CD4-positive, CD25-positive, alpha-beta regulatory T cell (primary cell): Measurements from ENCODE around the gene SLC35B2. TPM values are rescaled to one million over a fixed set of nuclear protein-coding genes. Genes with fewer than 3 reads are reported as not detected.

Source experiments
- ATAC-seq, 2 donors: fragments of 150-1000 bp; cut with Tn5 transposase; one replicate each; pipeline ENCODE4 v1.10.0; 2021; ENCODE audit warnings: low read depth in 2 of 2, moderate number of reproducible peaks in 2 of 2, moderate library complexity in 1 of 2
- DNase-seq, 3 donors: peaks; one replicate each; pipeline versions ENCODE4 v3.0.0 to v3.0.0-alpha.2; 2012 to 2022; ENCODE audit warnings: mixed read lengths in 1 of 3
- H3K27ac ChIP-seq: one replicate; pipeline ENCODE4 v1.7.0; 2013; ENCODE audit warnings: mild to moderate bottlenecking, low read length; ENCODE audit not compliant: insufficient read depth, poor library complexity, severe bottlenecking
- H3K27me3 ChIP-seq: one replicate; pipeline ENCODE4 v1.7.0; 2013; ENCODE audit warnings: low read length; ENCODE audit not compliant: control insufficient read depth, insufficient read depth
- H3K36me3 ChIP-seq: one replicate; pipeline ENCODE4 v1.7.0; 2013; ENCODE audit warnings: mild to moderate bottlenecking, low read length, moderate library complexity; ENCODE audit not compliant: control insufficient read depth, insufficient read depth
- H3K4me1 ChIP-seq: 2 replicates; pipeline ENCODE4 v1.7.0; 2013; ENCODE audit warnings: mild to moderate bottlenecking, low read length; ENCODE audit not compliant: insufficient read depth, control insufficient read depth, poor library complexity, severe bottlenecking
- H3K4me3 ChIP-seq: one replicate; pipeline ENCODE4 v1.7.0; 2013; ENCODE audit warnings: low read depth, mild to moderate bottlenecking, low read length, moderate library complexity
- H3K9me3 ChIP-seq, 2 experiments: 1 replicate in 1 of 2; 2 replicates in 1 of 2; pipeline ENCODE4 v1.7.0; 2013; ENCODE audit warnings: low read length in 2 of 2, mild to moderate bottlenecking in 1 of 2, moderate library complexity in 1 of 2; ENCODE audit not compliant: control insufficient read depth in 2 of 2
- H3K27ac Mint-ChIP-seq, 3 donors: one replicate each; pipeline ENCODE4 v1.8.0; 2020 to 2022; ENCODE audit warnings: mild to moderate bottlenecking in 3 of 3, mixed read lengths in 3 of 3, moderate library complexity in 2 of 3
- H3K27me3 Mint-ChIP-seq: one replicate; pipeline ENCODE4 v1.8.0; 2022; ENCODE audit warnings: mild to moderate bottlenecking, mixed read lengths
- H3K36me3 Mint-ChIP-seq: one replicate; pipeline ENCODE4 v1.8.0; 2020; ENCODE audit warnings: mixed read lengths
- H3K4me1 Mint-ChIP-seq, 4 donors: one replicate each; pipeline ENCODE4 v1.8.0; 2020 to 2022; ENCODE audit warnings: mixed read lengths in 4 of 4, mild to moderate bottlenecking in 1 of 4
- H3K4me3 Mint-ChIP-seq, 4 donors: one replicate each; pipeline ENCODE4 v1.8.0; 2020 to 2022; ENCODE audit warnings: mild to moderate bottlenecking in 4 of 4, mixed read lengths in 4 of 4, moderate library complexity in 3 of 4
- H3K9me3 Mint-ChIP-seq, 7 donors: one replicate each; pipeline ENCODE4 v1.8.0; 2020 to 2022; ENCODE audit warnings: mixed read lengths in 7 of 7, mild to moderate bottlenecking in 3 of 7, moderate library complexity in 2 of 7
- polyA plus RNA-seq, 4 donors: library from polyadenylated mRNA; unstranded; fragments of 300-500 nt; fragmentation: Illumina TruSeq; gene quantifications; one replicate each; pipeline ENCODE4 v1.2.3, GENCODE V29; 2021
- total RNA-seq: library from RNA; stranded (reverse); gene quantifications from one replicate; pipeline ENCODE4 v1.2.3, GENCODE V29; 2022

SLC35B2 gene
- total and polyA plus RNA-seq, 5 donors from 2014 or later, result 14.8 to 42.4 (median 34.2) TPM

GRCh38 chr6:44284121-44284520 is 26.8 kb upstream of the SLC35B2 start:
- Mint-ChIP-seq H3K36me3 (peaks cover 6% of the 10 kb centered on the region), H3K4me1 (no peaks in the 10 kb centered on the region), H3K4me3 (no peak overlapping the region), H3K27me3 (peaks cover 57% of the 10 kb centered on the region), H3K27ac (no peak overlapping the region), H3K9me3 (peaks cover 0 to 3% (median 0%) of the 10 kb centered on the region in 7 donors)
- Histone ChIP-seq H3K27ac (no peak overlapping the region), H3K4me3 (no peak overlapping the region), H3K36me3 (no peaks in the 10 kb centered on the region), H3K9me3 (no peaks in the 10 kb centered on the region), H3K4me1 (no peaks in the 10 kb centered on the region), H3K27me3 (peaks cover 2% of the 10 kb centered on the region)
- ATAC-seq (no peak), DNase-seq (no peak)

GRCh38 chr6:44278774-44279697 is 21.7 kb upstream of the SLC35B2 start:
- H3K36me3 Mint-ChIP-seq, result no peaks in the 10 kb centered on the region
- H3K27ac Mint-ChIP-seq, result no peak overlapping the region
- Histone ChIP-seq H3K4me3 (no peak overlapping the region), H3K36me3 (no peaks in the 10 kb centered on the region), H3K27ac (no peak overlapping the region), H3K9me3 (no peaks in the 10 kb centered on the region), H3K4me1 (peaks cover 9% of the 10 kb centered on the region), H3K27me3 (peaks cover 6% of the 10 kb centered on the region)
- DNase-seq, result no peak
- H3K4me3 Mint-ChIP-seq, result no peak overlapping the region
- peaks cover 0 to 7% (median 0%) of the 10 kb centered on the region in 4 donors for H3K4me1 Mint-ChIP-seq
- no peak for ATAC-seq
- H3K9me3 Mint-ChIP-seq, result no peaks in the 10 kb centered on the region
- peaks cover 53% of the 10 kb centered on the region for H3K27me3 Mint-ChIP-seq

GRCh38 chr6:44278315-44278714 is 21.0 kb upstream of the SLC35B2 start:
- no peak overlapping the region for H3K27ac ChIP-seq
- H3K4me3 ChIP-seq, result no peak overlapping the region
- H3K9me3 Mint-ChIP-seq, result no peaks in the 10 kb centered on the region
- no peak overlapping the region for H3K4me3 Mint-ChIP-seq
- H3K27me3 Mint-ChIP-seq, result peaks cover 51% of the 10 kb centered on the region
- no peak for DNase-seq
- H3K27me3 ChIP-seq, result peaks cover 6% of the 10 kb centered on the region
- no peaks in the 10 kb centered on the region for H3K36me3 ChIP-seq
- no peaks in the 10 kb centered on the region for H3K36me3 Mint-ChIP-seq
- H3K9me3 ChIP-seq, result no peaks in the 10 kb centered on the region
- peaks cover 9% of the 10 kb centered on the region for H3K4me1 ChIP-seq
- H3K27ac Mint-ChIP-seq, result no peak overlapping the region
- ATAC-seq, result no peak
- peaks cover 0 to 7% (median 0%) of the 10 kb centered on the region in 4 donors for H3K4me1 Mint-ChIP-seq

GRCh38 chr6:44277763-44278162 is 20.4 kb upstream of the SLC35B2 start:
- ATAC-seq (no peak), DNase-seq (no peak)
- Histone ChIP-seq H3K27me3 (peaks cover 6% of the 10 kb centered on the region), H3K4me1 (peaks cover 9% of the 10 kb centered on the region), H3K36me3 (no peaks in the 10 kb centered on the region), H3K27ac (no peak overlapping the region), H3K9me3 (no peaks in the 10 kb centered on the region), H3K4me3 (no peak overlapping the region)
- Mint-ChIP-seq H3K27me3 (peaks cover 52% of the 10 kb centered on the region), H3K27ac (no peak overlapping the region), H3K4me3 (peak overlapping the region in 2 of 4 donors; percentile 8 to 11), H3K4me1 (peaks cover 0 to 7% (median 0%) of the 10 kb centered on the region in 4 donors), H3K36me3 (peaks cover under 1% of the 10 kb centered on the region), H3K9me3 (no peaks in the 10 kb centered on the region)

- Histone ChIP-seq H3K27me3 (peaks cover 7% of the 10 kb centered on the region), H3K27ac (no peak overlapping the region), H3K4me1 (peaks cover 9% of the 10 kb centered on the region), H3K36me3 (no peaks in the 10 kb centered on the region), H3K9me3 (no peaks in the 10 kb centered on the region), H3K4me3 (no peak overlapping the region)
- Mint-ChIP-seq H3K9me3 (peaks cover 0 to 2% (median 0%) of the 10 kb centered on the region in 7 donors), H3K27ac (no peak overlapping the region), H3K36me3 (peaks cover 3% of the 10 kb centered on the region), H3K27me3 (peaks cover 53% of the 10 kb centered on the region), H3K4me3 (peak overlapping the region in 2 of 4 donors; percentile 47 to 62), H3K4me1 (peaks cover 0 to 7% (median 0%) of the 10 kb centered on the region in 4 donors)
- DNase-seq, result no peak
- no peak for ATAC-seq
Observed at GRCh38 chr6:44276667-44277640, 19.6 kb upstream of the SLC35B2 start.

GRCh38 chr6:44275749-44276648 is 18.7 kb upstream of the SLC35B2 start:
- peaks cover 62% of the 10 kb centered on the region for H3K27me3 Mint-ChIP-seq
- DNase-seq, result no peak
- no peak overlapping the region for H3K27ac Mint-ChIP-seq
- Histone ChIP-seq H3K27ac (no peak overlapping the region), H3K9me3 (no peaks in the 10 kb centered on the region), H3K36me3 (no peaks in the 10 kb centered on the region), H3K27me3 (peaks cover 9% of the 10 kb centered on the region), H3K4me3 (no peak overlapping the region), H3K4me1 (peaks cover 12% of the 10 kb centered on the region)
- no peak overlapping the region for H3K4me3 Mint-ChIP-seq
- H3K9me3 Mint-ChIP-seq, result peaks cover 0 to 2% (median 0%) of the 10 kb centered on the region in 7 donors
- peak; percentile 52 to 54 for ATAC-seq
- H3K36me3 Mint-ChIP-seq, result peaks cover 3% of the 10 kb centered on the region
- peaks cover 0 to 13% (median 0%) of the 10 kb centered on the region in 4 donors for H3K4me1 Mint-ChIP-seq
